Spleen (tissue), 11 donors: ENCODE results near the gene TSACC. TPM values are rescaled to one million over a fixed set of nuclear protein-coding genes. Genes with fewer than 3 reads are reported as not detected.

Experiments
- DNase-seq: peaks from one replicate; pipeline ENCODE4 v3.0.0-alpha.2; 2020
- H3K27ac ChIP-seq, 8 donors: fragments of 200-600 bp; sonication (generic) in 7 of 8; 1 replicate in 4 of 8; 2 replicates in 4 of 8; pipeline versions ENCODE4 v1.5.0 to v1.8.0; 2016 to 2021; ENCODE audit warnings: inconsistent platforms in 4 of 8, mild to moderate bottlenecking in 4 of 8, moderate library complexity in 1 of 8
- H3K27me3 ChIP-seq, 7 donors: fragments of 200-600 bp; sonication (generic) in 6 of 7; replicated peaks in 1 of 7; 1 replicate in 4 of 7; 2 replicates in 3 of 7; pipeline versions ENCODE4 v1.5.0 to v1.8.0; 2016 to 2021; ENCODE audit warnings: inconsistent platforms in 3 of 7, mild to moderate bottlenecking in 1 of 7
- H3K36me3 ChIP-seq, 6 donors: fragments of 200-600 bp; sonication (generic) in 5 of 6; 1 replicate in 4 of 6; 2 replicates in 2 of 6; pipeline versions ENCODE4 v1.5.0 to v1.8.0; 2016 to 2021; ENCODE audit warnings: inconsistent platforms in 2 of 6
- H3K4me1 ChIP-seq, 6 donors: fragments of 200-600 bp; sonication (generic) in 5 of 6; 1 replicate in 3 of 6; 2 replicates in 3 of 6; pipeline versions ENCODE4 v1.5.0 to v1.8.0; 2016 to 2021; ENCODE audit warnings: inconsistent platforms in 3 of 6
- H3K4me3 ChIP-seq, 8 donors: fragments of 200-600 bp; sonication (generic) in 7 of 8; 1 replicate in 4 of 8; 2 replicates in 4 of 8; pipeline versions ENCODE4 v1.5.0 to v1.8.0; 2016 to 2021; ENCODE audit warnings: inconsistent platforms in 4 of 8, mild to moderate bottlenecking in 4 of 8, moderate library complexity in 2 of 8
- H3K9me3 ChIP-seq, 8 donors: fragments of 200-600 bp; sonication (generic) in 7 of 8; 1 replicate in 4 of 8; 2 replicates in 4 of 8; pipeline versions ENCODE4 v1.5.0 to v1.8.0; 2016 to 2021; ENCODE audit warnings: inconsistent platforms in 4 of 8
- POLR2A ChIP-seq, 3 donors: fragments of 450-650 bp; IDR thresholded peaks; one replicate each; pipeline ENCODE4 v1.5.1; 2017; ENCODE audit warnings: antibody characterized with exemption in 3 of 3, mild to moderate bottlenecking in 1 of 3
- POLR2AphosphoS5 ChIP-seq, 3 donors: sonication (generic); formaldehyde crosslinking; IDR thresholded peaks; one replicate each; pipeline ENCODE4 v1.5.1; 2017; ENCODE audit warnings: antibody characterized with exemption in 3 of 3
- WGBS, 5 donors: extraction: QIAGEN DNeasy Blood & Tissue Kit in 3 of 5; methylation state at CpG; one replicate each; pipeline versions ENCODE4 v1.1.5 to v1.1.7; 2013 to 2018; 5-methylcytosine and 5-hydroxymethylcytosine counted together
- intact Hi-C: fragments of 100-400 bp; cut with DNase I; formaldehyde crosslinking; loops from one replicate; pipeline ENCODE4 v1.15.0; 2023; ENCODE audit warnings: low total_unique reads
- polyA plus RNA-seq, 3 donors: library from polyadenylated mRNA; stranded (reverse); fragments of 200-250 nt; gene quantifications; one replicate each; pipeline ENCODE4 v1.2.1, GENCODE V29; 2013
- total RNA-seq, 7 donors: library from RNA; depleted of rRNA in 3 of 7; stranded (reverse); fragments of >200 nt in 3 of 7; fragmentation: NEBNext Ultra II Directional in 4 of 7; extraction: Animal tissue kit (Norgen Biotek cat#: 25700) in 4 of 7; gene quantifications; one replicate each; pipeline versions ENCODE4 v1.1.0 to v1.2.1, GENCODE V29; 2016 to 2021
- TF ChIP-seq, protein P1 (sequence below), 11 experiments: fragments of 200-600 bp in 7 of 11; fragments of 450-650 bp in 4 of 11; sonication (generic) in 4 of 11; IDR thresholded peaks in 8 of 11; conservative IDR thresholded peaks in 3 of 11; 1 replicate in 7 of 11; 2 replicates in 4 of 11; pipeline versions ENCODE4 v1.4.0 to v1.8.0; 2016 to 2021; ENCODE audit warnings: antibody characterized with exemption in 11 of 11, inconsistent platforms in 4 of 11, mild to moderate bottlenecking in 1 of 11
- donor health status: healthy with polysubstance abuse.
- donor health status: DM: no; HTN: no; CAD: no; lungs with moderate emphysema.
- donor health status: DM: no; HTN: no; CAD: no.
- donor health status: Bipolar disorder and iron deficiency.
- donor health status: healthy.
- donor health status: DM: no; HTN: no; CAD: no.
- donor health status: DM: yes; HTN: yes; CAD: no.

The TSACC gene
- total and polyA plus RNA-seq, 10 donors: 0.41 to 1.4 (median 1.3) TPM; not detected in 7

GRCh38 chr1:156356875-156357534 lies 18.7 kb downstream of the TSACC start:
- H3K9me3 ChIP-seq: no peaks in the 10 kb centered on the region
- H3K27me3 ChIP-seq: peaks cover 0 to 40% (median 16%) of the 10 kb centered on the region in 7 donors
- H3K36me3 ChIP-seq: no peaks in the 10 kb centered on the region
- 9 to 11% (median 10%) methylated on average over 22 of the region's 22 CpGs for WGBS, 5 donors
- peak overlapping the region in 1 of 8 donors; percentile 28 for H3K4me3 ChIP-seq
- H3K4me1 ChIP-seq: peaks cover 0 to 9% (median 5%) of the 10 kb centered on the region in 6 donors
- intact Hi-C loops: no loop called here
- TF ChIP-seq, protein P1, sequence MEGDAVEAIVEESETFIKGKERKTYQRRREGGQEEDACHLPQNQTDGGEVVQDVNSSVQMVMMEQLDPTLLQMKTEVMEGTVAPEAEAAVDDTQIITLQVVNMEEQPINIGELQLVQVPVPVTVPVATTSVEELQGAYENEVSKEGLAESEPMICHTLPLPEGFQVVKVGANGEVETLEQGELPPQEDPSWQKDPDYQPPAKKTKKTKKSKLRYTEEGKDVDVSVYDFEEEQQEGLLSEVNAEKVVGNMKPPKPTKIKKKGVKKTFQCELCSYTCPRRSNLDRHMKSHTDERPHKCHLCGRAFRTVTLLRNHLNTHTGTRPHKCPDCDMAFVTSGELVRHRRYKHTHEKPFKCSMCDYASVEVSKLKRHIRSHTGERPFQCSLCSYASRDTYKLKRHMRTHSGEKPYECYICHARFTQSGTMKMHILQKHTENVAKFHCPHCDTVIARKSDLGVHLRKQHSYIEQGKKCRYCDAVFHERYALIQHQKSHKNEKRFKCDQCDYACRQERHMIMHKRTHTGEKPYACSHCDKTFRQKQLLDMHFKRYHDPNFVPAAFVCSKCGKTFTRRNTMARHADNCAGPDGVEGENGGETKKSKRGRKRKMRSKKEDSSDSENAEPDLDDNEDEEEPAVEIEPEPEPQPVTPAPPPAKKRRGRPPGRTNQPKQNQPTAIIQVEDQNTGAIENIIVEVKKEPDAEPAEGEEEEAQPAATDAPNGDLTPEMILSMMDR (IDR thresholded peaks at IDR 0.05 in 8 of 11, conservative IDR thresholded peaks at IDR 0.05 in 3 of 11): peak in 10 of 11 experiments; percentile 17 to 85 (median 60)
- TF ChIP-seq POLR2A (IDR thresholded peaks at IDR 0.05) (no peak), POLR2AphosphoS5 (IDR thresholded peaks at IDR 0.05) (peak in 1 of 3 donors; percentile 27)
- H3K27ac ChIP-seq: no peak overlapping the region
- peak; percentile 79 for DNase-seq

DNA sequence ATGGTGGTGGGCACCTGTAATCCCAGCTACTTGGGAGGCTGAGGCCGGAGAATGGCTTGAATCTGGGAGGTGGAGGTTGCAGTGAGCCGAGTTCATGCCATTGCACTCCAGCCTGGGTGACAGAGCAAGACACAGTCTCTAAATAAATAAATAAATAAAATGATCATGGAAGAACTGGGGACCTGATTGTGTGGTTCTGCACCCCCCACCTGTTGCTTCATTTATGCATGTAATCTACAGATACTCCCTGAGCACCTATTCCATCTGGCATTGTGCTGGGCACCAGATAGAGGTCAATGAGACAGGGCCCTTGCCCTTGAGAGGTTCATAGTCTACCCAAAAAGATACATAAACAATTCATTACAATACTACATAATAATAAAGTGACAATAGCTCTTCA lies 19.7 kb downstream of the TSACC start:
- Histone ChIP-seq H3K4me1 (peaks cover 0 to 9% (median 5%) of the 10 kb centered on the region in 6 donors), H3K27ac (no peak overlapping the region), H3K9me3 (no peaks in the 10 kb centered on the region), H3K4me3 (no peak overlapping the region), H3K36me3 (no peaks in the 10 kb centered on the region), H3K27me3 (peaks cover 0 to 40% (median 16%) of the 10 kb centered on the region in 7 donors)
- DNase-seq: no peak
- WGBS, 5 donors: 90 to 97% (median 95%) methylated on average over 2 of the region's 2 CpGs
- intact Hi-C loops: no loop called here
- no peak for TF ChIP-seq POLR2A (IDR thresholded peaks at IDR 0.05)
- TF ChIP-seq POLR2AphosphoS5 (IDR thresholded peaks at IDR 0.05): no peak
- TF ChIP-seq, protein P1 (IDR thresholded peaks at IDR 0.05 in 8 of 11, conservative IDR thresholded peaks at IDR 0.05 in 3 of 11): no peak

- Histone ChIP-seq H3K4me3 (no peak overlapping the region), H3K9me3 (no peaks in the 10 kb centered on the region), H3K27me3 (peaks cover 0 to 42% (median 16%) of the 10 kb centered on the region in 7 donors), H3K27ac (no peak overlapping the region), H3K36me3 (no peaks in the 10 kb centered on the region), H3K4me1 (peaks cover 0 to 9% (median 5%) of the 10 kb centered on the region in 6 donors)
- peak; percentile 27 for DNase-seq
- TF ChIP-seq, protein P1 (IDR thresholded peaks at IDR 0.05 in 8 of 11, conservative IDR thresholded peaks at IDR 0.05 in 3 of 11): no peak
- no peak for TF ChIP-seq POLR2AphosphoS5 (IDR thresholded peaks at IDR 0.05)
- no peak for TF ChIP-seq POLR2A (IDR thresholded peaks at IDR 0.05)
- intact Hi-C loops: no loop called here
- 76 to 90% (median 86%) methylated on average over 1 of the region's 1 CpG for WGBS, 5 donors
Measured at GRCh38 chr1:156358641-156359040, 20.3 kb downstream of the TSACC start.

GRCh38 chr1:156359249-156359648 lies 20.9 kb downstream of the TSACC start:
- 87 to 99% (median 94%) methylated on average over 3 of the region's 3 CpGs for WGBS, 5 donors
- Histone ChIP-seq H3K9me3 (no peaks in the 10 kb centered on the region), H3K27ac (no peak overlapping the region), H3K27me3 (peaks cover 0 to 49% (median 16%) of the 10 kb centered on the region in 7 donors), H3K36me3 (no peaks in the 10 kb centered on the region), H3K4me1 (peaks cover 0 to 9% (median 5%) of the 10 kb centered on the region in 6 donors), H3K4me3 (no peak overlapping the region)
- TF ChIP-seq POLR2A (IDR thresholded peaks at IDR 0.05) (no peak), POLR2AphosphoS5 (IDR thresholded peaks at IDR 0.05) (no peak)
- TF ChIP-seq, protein P1 (IDR thresholded peaks at IDR 0.05 in 8 of 11, conservative IDR thresholded peaks at IDR 0.05 in 3 of 11): no peak
- peak; percentile 11 for DNase-seq
- intact Hi-C loops: no loop called here
